Activated CD4-positive, alpha-beta memory T cell treated with anti-CD3 and anti-CD28 coated beads, Interleukin-2, amount 10 ng/mL, durations not matched to agents 7 days and 5 days (primary cell): ENCODE measurements around the gene CDC7. TPM values are rescaled to one million over a fixed set of nuclear protein-coding genes. Genes with fewer than 3 reads are reported as not detected.
A peak's percentile ranks its signal among the peaks of the same experiment; 100 is the strongest.

Experiments
- CTCF ChIA-PET: fragments of 350-600 bp; sonication (Branson Sonifier 250); formaldehyde crosslinking; loops from one replicate; lab custom pipeline; 2021; ENCODE audit warnings: antibody characterized with exemption, inconsistent platforms; lab: Charles Lee
- POLR2A ChIA-PET: fragments of 350-600 bp; sonication (Branson Sonifier 250); formaldehyde crosslinking; loops from one replicate; lab custom pipeline; 2021; ENCODE audit warnings: antibody characterized with exemption; lab: Charles Lee
- DNase-seq: peaks from one replicate; pipeline ENCODE4 v3.0.0-alpha.2; 2020
- H3K27ac Mint-ChIP-seq: one replicate; pipeline ENCODE4 v1.8.0; 2021; ENCODE audit warnings: mild to moderate bottlenecking, mixed read lengths
- H3K27me3 Mint-ChIP-seq: one replicate; pipeline ENCODE4 v1.8.0; 2021; ENCODE audit warnings: mixed read lengths
- H3K36me3 Mint-ChIP-seq: one replicate; pipeline ENCODE4 v1.8.0; 2021; ENCODE audit warnings: low read depth, mixed read lengths
- H3K4me1 Mint-ChIP-seq: one replicate; pipeline ENCODE4 v1.8.0; 2021; ENCODE audit warnings: mixed read lengths
- H3K4me3 Mint-ChIP-seq: one replicate; pipeline ENCODE4 v1.8.0; 2021; ENCODE audit warnings: mild to moderate bottlenecking, mixed read lengths
- H3K9me3 Mint-ChIP-seq: one replicate; pipeline ENCODE4 v1.8.0; 2021; ENCODE audit warnings: mixed read lengths
- total RNA-seq, 2 experiments: library from RNA; stranded (reverse); gene quantifications; one replicate each; pipeline ENCODE4 v1.2.3, GENCODE V29; 2021

CDC7 gene
- total RNA-seq, 2 experiments from 2014 or later = 26.7 to 28.1 TPM

DNA sequence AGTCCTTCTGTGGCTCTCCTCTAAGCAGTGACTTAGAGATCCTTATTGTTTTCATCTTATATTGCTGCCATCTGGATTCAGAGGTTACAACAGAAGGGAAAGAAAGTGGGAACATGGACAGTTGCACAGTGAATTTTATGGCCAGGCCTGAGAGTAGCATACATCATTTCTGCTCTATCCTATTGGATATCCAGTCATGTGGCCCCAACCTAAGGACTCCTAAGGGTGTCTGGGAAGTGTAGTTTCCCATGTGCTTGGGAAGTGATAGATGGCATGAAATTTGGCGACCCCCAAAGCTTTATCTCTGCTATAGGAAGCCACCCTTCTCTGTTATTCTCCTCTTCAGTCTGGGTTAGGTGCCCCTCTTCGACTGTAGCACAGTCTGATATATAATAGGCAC is 51.9 kb downstream of the CDC7 start:
- DNase-seq = no peak
- CTCF ChIA-PET = no interaction called here
- H3K4me1 Mint-ChIP-seq = peaks cover 99% of the 10 kb centered on the region
- H3K9me3 Mint-ChIP-seq = peaks cover 12% of the 10 kb centered on the region
- peak overlapping the region; percentile 97 for H3K27ac Mint-ChIP-seq
- POLR2A ChIA-PET = interaction anchor here (1.1 to 1.7 kb wide), 3 partner anchors 31 to 333 kb away, joined by 3 to 4 read pairs (median 3); partner anchors contain the start of gene TGFBR3
- no peaks in the 10 kb centered on the region for H3K27me3 Mint-ChIP-seq
- H3K4me3 Mint-ChIP-seq = no peak overlapping the region
- peaks cover 33% of the 10 kb centered on the region for H3K36me3 Mint-ChIP-seq

GRCh38 chr1:91553177-91553591 is 52.5 kb downstream of the CDC7 start:
- CTCF ChIA-PET = interaction anchor here (0.7 kb wide), 1 partner anchor 11 kb away, joined by 3 read pairs; no protein-coding TSS in a partner anchor
- Mint-ChIP-seq H3K27me3 (no peaks in the 10 kb centered on the region), H3K27ac (peak overlapping the region; percentile 97), H3K4me3 (no peak overlapping the region), H3K36me3 (peaks cover 34% of the 10 kb centered on the region), H3K9me3 (peaks cover 12% of the 10 kb centered on the region), H3K4me1 (peaks cover 98% of the 10 kb centered on the region)
- DNase-seq = no peak
- POLR2A ChIA-PET = interaction anchor here (1.0 to 1.7 kb wide), 2 partner anchors 11 to 333 kb away, joined by 4 read pairs; partner anchors contain the start of gene TGFBR3

- Mint-ChIP-seq H3K4me1 (peaks cover 96% of the 10 kb centered on the region), H3K27me3 (no peaks in the 10 kb centered on the region), H3K27ac (peak overlapping the region; percentile 97), H3K4me3 (peak overlapping the region; percentile 43), H3K9me3 (peaks cover 18% of the 10 kb centered on the region), H3K36me3 (peaks cover 40% of the 10 kb centered on the region)
- no peak for DNase-seq
- ChIA-PET CTCF (interaction anchor here (1.4 kb wide), 1 partner anchor 43 kb away, joined by 7 read pairs; no protein-coding TSS in a partner anchor), POLR2A (interaction anchor here (0.8 to 1.6 kb wide), 5 partner anchors 11 to 319 kb away, joined by 3 to 5 read pairs (median 3); no protein-coding TSS in a partner anchor)
These were observed 54.6 kb downstream of the CDC7 start for GRCh38 chr1:91555074-91555730.

DNA sequence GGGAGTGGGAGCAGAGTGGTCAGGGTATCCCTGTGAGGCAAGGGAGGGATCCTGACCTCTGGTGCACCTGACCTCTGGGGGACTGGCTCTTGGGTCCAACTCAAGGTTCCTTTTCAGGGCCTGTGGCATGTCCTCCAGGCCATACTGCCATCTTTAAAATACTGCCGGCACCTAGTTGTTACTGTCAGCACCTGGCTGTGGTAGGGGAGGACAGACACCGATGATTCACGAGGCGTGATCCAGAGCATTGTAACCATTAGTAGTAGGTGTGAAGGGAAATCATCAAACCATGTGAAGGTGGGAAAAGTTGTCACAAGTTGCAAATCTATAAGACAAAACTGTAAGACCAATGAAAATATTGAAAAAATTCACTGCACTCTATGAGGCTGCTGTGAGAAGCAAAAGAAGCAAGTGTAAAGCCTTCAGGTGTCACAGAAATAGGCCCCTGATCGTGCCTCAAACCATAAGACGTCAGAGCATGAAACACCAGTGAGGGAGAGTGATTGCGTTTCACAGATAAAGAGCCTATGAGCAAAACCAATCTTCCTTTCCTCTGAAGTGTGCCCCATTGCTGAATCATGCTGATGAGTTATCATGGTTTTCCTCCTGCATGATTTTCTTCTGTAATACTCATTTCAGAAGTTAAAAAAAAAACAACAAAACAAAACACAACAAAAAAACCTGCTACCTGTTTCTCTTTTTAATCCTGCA is 55.3 kb downstream of the CDC7 start:
- POLR2A ChIA-PET = interaction anchor here (0.8 to 1.8 kb wide), 9 partner anchors 14 to 318 kb away, joined by 3 to 9 read pairs (median 3); no protein-coding TSS in a partner anchor
- Mint-ChIP-seq H3K4me1 (peaks cover 94% of the 10 kb centered on the region), H3K4me3 (peak overlapping the region; percentile 43), H3K27ac (peak overlapping the region; percentile 97), H3K27me3 (no peaks in the 10 kb centered on the region), H3K36me3 (peaks cover 32% of the 10 kb centered on the region), H3K9me3 (peaks cover 11% of the 10 kb centered on the region)
- CTCF ChIA-PET = interaction anchor here (1.1 to 1.4 kb wide), 3 partner anchors 44 to 328 kb away, joined by 3 to 7 read pairs (median 5); no protein-coding TSS in a partner anchor
- peak; percentile 82 for DNase-seq

DNA sequence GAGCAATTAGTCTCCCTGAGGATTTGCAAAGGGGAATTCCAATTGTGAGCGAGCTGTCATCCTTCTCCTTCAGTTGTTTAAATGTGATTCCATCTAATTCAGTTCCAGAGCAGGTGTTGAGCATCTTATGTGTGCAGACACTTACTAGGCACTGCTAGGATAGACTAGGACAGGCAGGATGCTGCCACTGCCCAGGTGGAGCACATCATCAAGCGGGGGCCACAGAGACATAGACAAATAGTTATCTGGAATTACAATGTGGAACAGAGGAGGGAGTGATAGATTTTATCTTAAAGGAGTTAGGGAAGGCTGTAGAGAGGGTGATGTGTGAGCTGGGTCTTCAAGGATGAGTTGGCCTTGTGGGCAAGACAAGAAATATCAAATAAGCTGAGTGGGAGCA is 55.9 kb downstream of the CDC7 start:
- peak overlapping the region; percentile 5 for H3K4me3 Mint-ChIP-seq
- no peaks in the 10 kb centered on the region for H3K27me3 Mint-ChIP-seq
- peak overlapping the region; percentile 97 for H3K27ac Mint-ChIP-seq
- H3K9me3 Mint-ChIP-seq = peaks cover 9% of the 10 kb centered on the region
- CTCF ChIA-PET = interaction anchor here (1.1 to 1.2 kb wide), 3 partner anchors 44 to 330 kb away, joined by 3 to 5 read pairs (median 5); partner anchors contain the start of gene TGFBR3
- H3K36me3 Mint-ChIP-seq = peaks cover 34% of the 10 kb centered on the region
- DNase-seq = peak; percentile 40
- POLR2A ChIA-PET = interaction anchor here (0.6 to 2.2 kb wide), 10 partner anchors 7 to 646 kb away, joined by 3 to 9 read pairs (median 5); partner anchors contain the start of gene CDC7
- H3K4me1 Mint-ChIP-seq = peaks cover 93% of the 10 kb centered on the region

- Mint-ChIP-seq H3K4me1 (peaks cover 93% of the 10 kb centered on the region), H3K36me3 (peaks cover 40% of the 10 kb centered on the region), H3K4me3 (no peak overlapping the region), H3K27ac (peak overlapping the region; percentile 97), H3K9me3 (peaks cover 13% of the 10 kb centered on the region), H3K27me3 (no peaks in the 10 kb centered on the region)
- DNase-seq = no peak
- ChIA-PET POLR2A (interaction anchor here (0.6 to 2.2 kb wide), 11 partner anchors 8 to 645 kb away, joined by 3 to 9 read pairs (median 4); partner anchors contain the start of gene CDC7), CTCF (interaction anchor here (0.9 to 1.2 kb wide), 4 partner anchors 10 to 329 kb away, joined by 3 to 5 read pairs (median 4); partner anchors contain the start of gene TGFBR3)
These were observed 56.5 kb downstream of the CDC7 start for GRCh38 chr1:91557039-91557690.

DNA sequence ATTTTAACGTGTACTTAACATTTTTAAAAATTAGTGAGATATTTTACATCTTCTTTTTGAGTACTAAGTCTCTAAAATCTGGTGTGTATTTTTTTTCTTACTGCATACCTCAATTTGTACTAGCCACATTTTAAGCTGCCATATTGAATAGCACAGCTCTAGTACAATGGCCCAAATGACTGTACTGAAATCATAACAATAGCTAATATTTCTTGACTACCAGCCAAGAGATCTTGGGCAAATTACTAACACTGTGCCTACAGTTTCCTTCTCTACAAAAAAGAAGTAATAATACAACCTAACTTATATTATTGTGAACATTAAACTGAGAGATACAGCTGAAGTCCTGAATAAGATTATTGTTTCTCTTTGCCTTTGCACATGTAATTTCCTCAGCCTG is 57.2 kb downstream of the CDC7 start:
- DNase-seq = no peak
- H3K4me1 Mint-ChIP-seq = peaks cover 87% of the 10 kb centered on the region
- ChIA-PET CTCF (interaction anchor here (0.9 kb wide), 1 partner anchor 10 kb away, joined by 3 read pairs; no protein-coding TSS in a partner anchor), POLR2A (interaction anchor here (0.9 to 2.2 kb wide), 7 partner anchors 9 to 328 kb away, joined by 3 to 9 read pairs (median 6); partner anchors contain the start of gene TGFBR3)
- peak overlapping the region; percentile 97 for H3K27ac Mint-ChIP-seq
- no peaks in the 10 kb centered on the region for H3K27me3 Mint-ChIP-seq
- peaks cover 35% of the 10 kb centered on the region for H3K36me3 Mint-ChIP-seq
- no peak overlapping the region for H3K4me3 Mint-ChIP-seq
- H3K9me3 Mint-ChIP-seq = peaks cover 13% of the 10 kb centered on the region

GRCh38 chr1:91559046-91559750 is 58.5 kb downstream of the CDC7 start:
- Mint-ChIP-seq H3K27ac (peak overlapping the region; percentile 40), H3K4me3 (no peak overlapping the region), H3K4me1 (peaks cover 76% of the 10 kb centered on the region), H3K9me3 (peaks cover 18% of the 10 kb centered on the region), H3K27me3 (no peaks in the 10 kb centered on the region), H3K36me3 (peaks cover 38% of the 10 kb centered on the region)
- DNase-seq = no peak
- ChIA-PET CTCF (interaction anchor here (1.0 to 1.9 kb wide), 4 partner anchors 10 to 325 kb away, joined by 3 to 8 read pairs (median 3); no protein-coding TSS in a partner anchor), POLR2A (interaction anchor here (0.8 to 3.5 kb wide), 5 partner anchors 10 to 326 kb away, joined by 3 to 20 read pairs (median 3); partner anchors contain the start of gene TGFBR3)

GRCh38 chr1:91559838-91560565 is 59.4 kb downstream of the CDC7 start:
- Mint-ChIP-seq H3K4me1 (peaks cover 74% of the 10 kb centered on the region), H3K27me3 (no peaks in the 10 kb centered on the region), H3K4me3 (peak overlapping the region; percentile 29), H3K9me3 (peaks cover 21% of the 10 kb centered on the region), H3K36me3 (peaks cover 43% of the 10 kb centered on the region), H3K27ac (peak overlapping the region; percentile 82)
- DNase-seq = no peak
- CTCF ChIA-PET = interaction anchor here (0.7 to 2.3 kb wide), 6 partner anchors 10 to 324 kb away, joined by 3 to 8 read pairs (median 3); no protein-coding TSS in a partner anchor
- POLR2A ChIA-PET = interaction anchor here (0.7 to 3.5 kb wide), 4 partner anchors 9 to 244 kb away, joined by 3 to 20 read pairs (median 4); no protein-coding TSS in a partner anchor

- Mint-ChIP-seq H3K9me3 (peaks cover 14% of the 10 kb centered on the region), H3K27ac (no peak overlapping the region), H3K27me3 (no peaks in the 10 kb centered on the region), H3K4me1 (peaks cover 38% of the 10 kb centered on the region), H3K4me3 (no peak overlapping the region), H3K36me3 (peaks cover 30% of the 10 kb centered on the region)
- POLR2A ChIA-PET = interaction anchor here (0.9 kb wide), 1 partner anchor 11 kb away, joined by 3 read pairs; no protein-coding TSS in a partner anchor
- no peak for DNase-seq
- CTCF ChIA-PET = no interaction called here
These were observed 64.4 kb downstream of the CDC7 start for GRCh38 chr1:91564888-91565701.
